EL (cell line): ENCODE data around the gene KRTAP5-7.
A peak's percentile ranks its signal among the peaks of the same experiment; 100 is the strongest.
"Not testable (repeated sequence)": the region's sequence is repeated elsewhere in the genome, so short reads cannot be mapped to it uniquely, and the experiment has no call there.

Source experiments
- DNase-seq: peaks from one replicate; pipeline ENCODE4 v3.0.0-alpha.2; 2016

The KRTAP5-7 gene

GRCh38 chr11:71526796-71527575, at the start of gene KRTAP5-7:
KRTAP5-7 (plus strand) TSS chr11:71527267; CDS start chr11:71527301, 34 bp downstream.
- DNase-seq: not testable (repeated sequence)

- DNase-seq: no peak
These were observed 49.2 kb upstream of the KRTAP5-7 start for GRCh38 chr11:71477641-71478527.

DNA sequence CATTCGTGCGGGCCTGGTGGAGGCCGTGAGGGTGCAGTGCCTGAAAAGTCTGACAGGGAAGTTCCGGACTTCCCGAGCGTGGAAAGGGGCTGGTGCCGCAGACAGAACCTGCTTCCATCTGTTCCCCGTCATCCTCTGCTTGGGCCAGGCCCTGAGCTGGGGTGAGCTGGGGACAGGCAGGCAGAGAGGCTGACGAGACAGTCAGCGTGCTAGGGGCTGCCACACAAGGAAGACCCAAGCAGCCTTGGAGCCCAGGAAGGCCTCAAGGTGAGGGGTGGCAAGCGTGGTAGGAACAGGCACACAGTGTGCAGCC, 48.6 kb upstream of the KRTAP5-7 start:
- no peak for DNase-seq

- no peak for DNase-seq
These were observed 45.7 kb upstream of the KRTAP5-7 start for GRCh38 chr11:71481101-71481960.

- no peak for DNase-seq
These were observed 44.9 kb upstream of the KRTAP5-7 start for GRCh38 chr11:71482216-71482615.

DNA sequence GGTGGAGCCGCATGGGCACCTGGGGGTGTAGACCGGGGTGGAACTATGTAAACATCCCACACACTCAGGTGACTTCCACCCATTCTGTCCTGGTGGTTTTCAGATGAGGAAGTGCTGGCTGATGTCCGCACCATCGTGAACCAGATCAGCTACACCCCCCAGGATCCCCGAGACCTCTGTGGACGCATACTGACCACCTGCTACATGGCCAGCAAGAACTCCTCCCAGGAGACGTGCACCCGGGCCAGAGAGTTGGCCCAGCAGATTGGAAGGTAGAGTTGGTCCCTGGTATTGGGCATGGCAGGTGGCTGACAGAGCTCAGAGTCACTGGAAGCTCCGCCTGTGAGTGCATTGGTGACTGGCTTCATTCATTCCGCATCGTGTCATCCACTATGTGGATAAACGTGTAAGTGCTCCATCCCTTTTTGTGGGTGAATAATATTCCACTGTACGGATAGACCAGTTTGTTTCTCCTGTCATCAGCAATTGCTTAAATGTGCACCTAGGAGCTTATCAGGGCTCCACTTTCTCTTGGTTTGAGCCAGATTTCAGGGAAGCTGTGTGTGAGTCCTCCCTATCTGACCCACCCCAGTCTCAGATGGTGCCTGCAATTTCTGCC, 44.2 kb upstream of the KRTAP5-7 start:
- no peak for DNase-seq

GRCh38 chr11:71483692-71484091, 43.4 kb upstream of the KRTAP5-7 start:
- no peak for DNase-seq

GRCh38 chr11:71484248-71485062, 42.6 kb upstream of the KRTAP5-7 start:
- DNase-seq: no peak

GRCh38 chr11:71485063-71485399, 42.0 kb upstream of the KRTAP5-7 start:
- no peak for DNase-seq

DNA sequence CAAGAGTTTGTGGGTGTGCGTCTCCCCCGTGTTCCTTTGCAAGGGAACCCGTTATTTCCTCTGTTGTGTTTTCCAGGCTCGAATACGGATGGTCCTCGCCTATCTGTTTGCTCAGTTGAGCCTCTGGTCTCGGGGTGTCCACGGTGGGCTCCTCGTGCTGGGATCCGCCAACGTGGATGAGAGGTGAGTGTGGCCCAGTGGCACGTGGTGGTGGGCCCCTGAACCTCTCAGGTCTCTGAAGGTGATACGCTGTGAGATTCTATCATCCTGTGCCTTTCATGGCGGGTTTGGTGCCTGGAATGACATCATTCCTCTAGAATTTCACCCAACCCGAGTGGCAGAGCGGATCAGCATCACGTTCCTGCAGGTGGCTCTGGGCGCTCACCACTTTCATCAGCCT, 41.6 kb upstream of the KRTAP5-7 start:
- no peak for DNase-seq

- no peak for DNase-seq
These were observed 40.7 kb upstream of the KRTAP5-7 start for GRCh38 chr11:71486320-71486719.

DNA sequence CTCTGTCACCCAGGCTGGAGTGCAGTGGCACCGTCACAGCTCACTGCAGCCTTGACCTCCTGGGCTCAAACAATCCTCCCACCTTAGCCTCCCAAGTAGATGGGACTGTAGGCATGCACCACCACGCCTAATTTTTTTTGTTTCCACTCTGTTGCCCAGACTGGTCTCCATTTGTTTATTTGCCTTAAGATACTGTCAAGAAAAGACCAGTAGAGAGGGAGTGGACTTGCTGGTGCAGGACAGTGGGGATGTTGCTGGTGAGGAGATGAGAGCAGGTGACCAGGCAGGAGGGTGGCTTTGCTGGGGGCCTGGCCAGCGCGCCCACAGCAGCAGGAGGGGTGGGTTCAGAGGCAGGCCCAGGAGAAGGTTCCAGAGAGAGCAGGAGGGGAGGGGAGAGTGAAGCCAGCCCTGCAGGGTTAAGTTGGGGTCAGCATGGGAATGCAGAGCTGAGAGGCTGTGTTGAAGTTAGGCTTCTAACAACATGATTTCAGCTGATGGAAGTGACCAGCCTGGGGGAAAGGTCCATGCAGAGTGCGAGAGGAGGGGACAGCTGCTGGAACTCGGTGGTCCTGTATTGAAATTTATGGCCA, 38.3 kb upstream of the KRTAP5-7 start:
- no peak for DNase-seq

DNA sequence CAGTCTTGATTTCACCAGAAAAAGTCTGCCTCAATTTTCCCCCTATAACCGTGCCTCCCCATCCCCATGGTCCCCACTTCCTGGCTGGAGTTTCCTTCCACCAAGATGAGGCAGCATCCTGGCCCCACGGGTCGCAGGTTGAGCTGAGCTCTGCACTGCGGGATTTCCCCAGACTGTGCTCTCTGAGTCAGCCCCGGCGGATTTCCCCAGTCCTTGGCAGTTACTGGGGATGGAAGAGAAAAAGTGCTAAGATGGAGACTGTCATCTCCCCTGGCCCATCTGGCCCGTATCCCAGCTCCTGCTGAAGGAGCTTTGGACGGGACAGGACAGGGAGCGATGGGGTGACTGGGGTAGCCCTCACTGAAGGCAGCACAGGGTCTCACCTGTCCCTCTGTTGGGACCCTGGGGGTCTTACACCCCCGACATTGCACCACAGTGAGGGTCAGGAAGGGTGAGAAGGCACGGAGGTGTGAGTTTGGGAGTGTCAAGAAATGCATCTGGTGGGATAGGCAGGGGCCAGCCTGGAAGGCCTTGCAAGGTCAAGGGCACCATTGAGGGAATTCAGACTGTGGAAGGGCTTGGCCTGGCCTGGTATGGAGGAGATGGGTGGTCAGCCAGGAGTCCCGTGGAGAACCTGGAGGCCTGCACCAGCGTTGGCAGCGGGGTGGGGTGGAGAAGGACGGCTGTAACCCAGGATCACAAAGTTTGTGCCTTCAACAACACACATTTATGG, 37.6 kb upstream of the KRTAP5-7 start:
- DNase-seq: peak; percentile 65

DNA sequence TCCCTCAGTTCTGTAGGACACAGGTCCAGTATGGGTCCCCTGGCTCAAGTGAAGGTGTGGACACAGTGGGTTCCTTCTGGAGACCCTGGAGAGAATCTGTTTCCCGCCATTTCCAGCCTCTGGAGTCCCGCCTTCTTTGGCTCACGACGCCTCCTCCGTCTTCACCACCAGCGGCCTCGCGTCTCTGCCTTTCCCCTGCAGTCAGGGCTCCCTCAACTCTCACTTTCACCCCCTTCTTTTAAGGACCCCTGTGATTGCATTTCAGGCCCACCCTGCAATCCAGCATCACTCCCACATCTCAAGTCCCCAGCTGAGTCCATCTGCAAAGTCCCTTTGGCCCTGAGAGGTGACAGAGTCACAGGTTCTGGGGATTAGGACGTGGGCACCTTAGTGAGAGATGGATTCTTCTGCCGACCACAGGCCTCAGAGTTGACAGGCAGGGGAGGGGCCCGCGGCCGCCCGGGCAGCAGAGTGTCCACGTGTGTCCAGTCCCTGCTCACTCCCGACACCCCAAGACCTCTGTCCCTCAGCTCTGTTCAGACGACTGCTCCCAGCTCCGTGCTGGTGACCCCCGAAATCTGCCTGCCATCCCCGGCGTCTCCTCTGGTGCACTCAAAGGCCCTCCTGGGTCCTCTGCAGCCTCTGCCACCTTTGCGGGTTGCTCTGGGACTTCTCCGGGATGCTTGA, 36.9 kb upstream of the KRTAP5-7 start:
- no peak for DNase-seq

- DNase-seq: no peak
These were observed 36.2 kb upstream of the KRTAP5-7 start for GRCh38 chr11:71490731-71491390.

DNA sequence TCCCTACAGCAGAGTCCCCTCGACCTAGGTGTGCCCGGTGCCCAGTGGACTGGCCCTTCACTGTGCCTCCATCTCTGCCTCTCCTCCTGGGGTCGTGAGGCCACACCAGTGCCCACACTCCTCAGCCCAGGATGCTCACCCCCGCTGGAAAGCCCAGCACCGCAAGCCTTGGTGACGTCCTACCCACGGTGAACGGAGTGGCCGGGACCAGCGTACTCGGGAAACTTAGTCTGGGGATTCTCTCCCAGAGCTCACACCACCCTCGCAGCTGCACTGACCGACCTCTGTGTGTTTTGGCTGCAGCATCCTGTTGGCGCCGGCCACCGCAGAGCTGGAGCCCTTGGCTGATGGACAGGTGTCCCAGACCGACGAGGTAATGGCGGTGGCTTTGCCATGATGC, 35.5 kb upstream of the KRTAP5-7 start:
- no peak for DNase-seq

DNA sequence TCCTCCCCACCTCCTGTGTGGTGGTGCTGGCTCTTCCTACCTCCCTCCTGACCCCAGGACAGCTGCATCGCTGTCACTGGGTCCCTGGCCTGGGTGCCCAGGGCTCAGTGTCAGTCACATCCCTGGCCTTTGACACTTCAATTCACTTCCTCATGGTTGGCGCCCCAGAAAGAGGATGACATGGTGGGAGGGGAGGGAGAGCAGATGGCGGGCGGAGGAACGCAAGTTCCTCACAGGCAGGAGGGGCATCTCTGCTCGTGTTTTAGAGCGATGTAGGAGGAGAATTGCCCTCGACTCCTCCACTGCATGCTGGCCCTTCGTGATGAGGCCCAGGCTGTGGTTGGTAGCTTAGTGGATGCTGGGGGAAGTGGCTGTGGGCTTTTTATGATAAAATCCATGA, 35.1 kb upstream of the KRTAP5-7 start:
- no peak for DNase-seq

- no peak for DNase-seq
These were observed 31.5 kb upstream of the KRTAP5-7 start for GRCh38 chr11:71495286-71496230.
